Left lung (tissue), 10 donors: ENCODE measurements around the gene TXNDC9. TPM values are rescaled to one million over a fixed set of nuclear protein-coding genes. Genes with fewer than 3 reads are reported as not detected.

Experiments
- ATAC-seq: fragments of 200-7000 bp; cut with Tn5 transposase; one replicate; pipeline ENCODE4 v1.9.1; 2020; ENCODE audit warnings: moderate library complexity
- DNase-seq, 4 donors: peaks; one replicate each; pipeline ENCODE4 v3.0.0-alpha.2; 2013 to 2020
- H3K27ac ChIP-seq, 2 donors: fragments of 200-600 bp; sonication (generic) in 1 of 2; one replicate each; pipeline versions ENCODE4 v1.5.0 to v1.8.0; 2020 to 2021
- H3K27me3 ChIP-seq, 2 donors: fragments of 200-600 bp; sonication (generic) in 1 of 2; one replicate each; pipeline versions ENCODE4 v1.5.0 to v1.8.0; 2020 to 2021
- H3K36me3 ChIP-seq, 2 donors: fragments of 200-600 bp; sonication (generic) in 1 of 2; one replicate each; pipeline versions ENCODE4 v1.5.0 to v1.8.0; 2020 to 2021
- H3K4me1 ChIP-seq, 2 donors: fragments of 200-600 bp; one replicate each; pipeline ENCODE4 v1.8.0; 2021
- H3K4me3 ChIP-seq, 2 donors: fragments of 200-600 bp; sonication (generic) in 1 of 2; one replicate each; pipeline versions ENCODE4 v1.5.0 to v1.8.0; 2020 to 2021; ENCODE audit warnings: mild to moderate bottlenecking in 1 of 2
- H3K9me3 ChIP-seq, 2 donors: fragments of 200-600 bp; sonication (generic) in 1 of 2; one replicate each; pipeline versions ENCODE4 v1.5.0 to v1.8.0; 2020 to 2021
- intact Hi-C, 2 donors: fragments of 100-400 bp; cut with DNase I; formaldehyde crosslinking; loops; one replicate each; pipeline versions ENCODE4 v1.11.2 to v1.14.2; 2022
- polyA plus RNA-seq, 6 donors: library from polyadenylated mRNA; unstranded; fragments of 120-200 nt; gene quantifications; one replicate each; pipeline ENCODE4 v1.2.1, GENCODE V29; 2013; ENCODE audit not compliant: insufficient read length in 6 of 6
- total RNA-seq, 2 donors: library from RNA; stranded (reverse); fragmentation: NEBNext Ultra II Directional; extraction: Animal tissue kit (Norgen Biotek cat#: 25700); gene quantifications; one replicate each; pipeline ENCODE4 v1.2.1, GENCODE V29; 2021
- TF ChIP-seq, protein P1 (sequence below), 2 donors: fragments of 200-600 bp; sonication (generic) in 1 of 2; IDR thresholded peaks; one replicate each; pipeline versions ENCODE4 v1.5.0 to v1.8.0; 2021; ENCODE audit warnings: antibody characterized with exemption in 2 of 2
- donor health status: DM: no; HTN: yes; CAD: no.
- donor health status: DM: no; HTN: no; CAD: no.

TXNDC9 gene
- total and polyA plus RNA-seq, 8 donors, result 27.2 to 43.7 (median 35.7) TPM

DNA sequence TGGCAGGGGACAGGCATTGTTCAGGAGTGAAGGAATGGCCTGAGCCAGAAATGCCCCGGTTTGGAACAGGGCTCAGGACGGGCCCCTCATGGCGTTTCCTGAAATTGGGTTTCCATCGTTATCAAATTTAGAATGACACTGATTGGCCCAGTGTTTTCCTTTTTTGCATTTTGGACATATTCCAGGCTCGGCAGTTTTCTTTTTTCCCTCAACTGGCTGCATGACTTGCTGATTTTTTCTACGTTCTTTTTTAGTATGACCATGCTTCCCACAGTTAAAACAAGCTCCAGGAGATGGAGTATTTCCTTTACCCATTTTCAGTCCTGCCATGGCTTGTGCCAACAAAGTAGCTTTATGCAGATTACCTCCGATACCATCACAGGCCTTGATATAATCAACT lies 60.3 kb downstream of the TXNDC9 start:
- ATAC-seq (no peak), DNase-seq (no peak)
- Histone ChIP-seq H3K9me3 (peaks cover 0 to 20% of the 10 kb centered on the region in 2 donors), H3K36me3 (no peaks in the 10 kb centered on the region), H3K27me3 (no peaks in the 10 kb centered on the region), H3K27ac (no peak overlapping the region), H3K4me1 (no peaks in the 10 kb centered on the region), H3K4me3 (no peak overlapping the region)
- TF ChIP-seq, protein P1, sequence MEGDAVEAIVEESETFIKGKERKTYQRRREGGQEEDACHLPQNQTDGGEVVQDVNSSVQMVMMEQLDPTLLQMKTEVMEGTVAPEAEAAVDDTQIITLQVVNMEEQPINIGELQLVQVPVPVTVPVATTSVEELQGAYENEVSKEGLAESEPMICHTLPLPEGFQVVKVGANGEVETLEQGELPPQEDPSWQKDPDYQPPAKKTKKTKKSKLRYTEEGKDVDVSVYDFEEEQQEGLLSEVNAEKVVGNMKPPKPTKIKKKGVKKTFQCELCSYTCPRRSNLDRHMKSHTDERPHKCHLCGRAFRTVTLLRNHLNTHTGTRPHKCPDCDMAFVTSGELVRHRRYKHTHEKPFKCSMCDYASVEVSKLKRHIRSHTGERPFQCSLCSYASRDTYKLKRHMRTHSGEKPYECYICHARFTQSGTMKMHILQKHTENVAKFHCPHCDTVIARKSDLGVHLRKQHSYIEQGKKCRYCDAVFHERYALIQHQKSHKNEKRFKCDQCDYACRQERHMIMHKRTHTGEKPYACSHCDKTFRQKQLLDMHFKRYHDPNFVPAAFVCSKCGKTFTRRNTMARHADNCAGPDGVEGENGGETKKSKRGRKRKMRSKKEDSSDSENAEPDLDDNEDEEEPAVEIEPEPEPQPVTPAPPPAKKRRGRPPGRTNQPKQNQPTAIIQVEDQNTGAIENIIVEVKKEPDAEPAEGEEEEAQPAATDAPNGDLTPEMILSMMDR (IDR thresholded peaks at IDR 0.05), result no peak
- intact Hi-C loops, result no loop called here

Other genes starting within 250 kb of the TXNDC9 start
- 1 to 10 TPM; 3.4 to 4.0 TPM for gene C2orf15, start 194.6 kb downstream of the TXNDC9 start, total RNA-seq
- 1 to 10 TPM; 7.1 to 8.7 (median 7.6) TPM for gene C2orf15, start 194.6 kb downstream of the TXNDC9 start, polyA plus RNA-seq
- gene TSGA10, start 181.4 kb downstream of the TXNDC9 start, total RNA-seq, result 1 to 10 TPM; 3.7 to 8.4 TPM
- 10 to 100 TPM; 14.5 to 19.8 (median 15.4) TPM for gene TSGA10, start 181.4 kb downstream of the TXNDC9 start, polyA plus RNA-seq
- gene LIPT1, start 181.4 kb downstream of the TXNDC9 start, total RNA-seq, result 1 to 10 TPM; 5.6 to 7.2 TPM
- 10 to 100 TPM; 16.1 to 20.3 (median 17.2) TPM for gene LIPT1, start 181.4 kb downstream of the TXNDC9 start, polyA plus RNA-seq
- gene MITD1, start 155.3 kb downstream of the TXNDC9 start, total RNA-seq, result 10 to 100 TPM; 20.1 to 24.5 TPM
- gene MITD1, start 155.3 kb downstream of the TXNDC9 start, polyA plus RNA-seq, result 10 to 100 TPM; 39.8 to 62.7 (median 49.8) TPM
- 10 to 100 TPM; 19.7 to 21.2 TPM for gene MRPL30, start 155.1 kb downstream of the TXNDC9 start, total RNA-seq
- 10 to 100 TPM; 46.9 to 58.8 (median 52.6) TPM for gene MRPL30, start 155.1 kb downstream of the TXNDC9 start, polyA plus RNA-seq
- not detected for gene LYG2, start 80.7 kb downstream of the TXNDC9 start, total RNA-seq
- under 1 TPM; 0.20 to 0.74 (median 0.57) TPM for gene LYG2, start 80.7 kb downstream of the TXNDC9 start, polyA plus RNA-seq
- gene LYG1, start 35.1 kb downstream of the TXNDC9 start, total RNA-seq, result 1 to 10 TPM in 1 of 2 donors, under 1 TPM in 1; 0.93 to 1.4 TPM
- 1 to 10 TPM; 2.0 to 3.6 (median 2.8) TPM for gene LYG1, start 35.1 kb downstream of the TXNDC9 start, polyA plus RNA-seq
- gene EIF5B, start 1.1 kb upstream of the TXNDC9 start, total RNA-seq, result 10 to 100 TPM; 27.6 to 37.4 TPM
- gene EIF5B, start 1.1 kb upstream of the TXNDC9 start, polyA plus RNA-seq, result 10 to 100 TPM; 54.2 to 66.0 (median 62.9) TPM
- 10 to 100 TPM; 43.7 to 51.1 TPM for gene REV1, start 153.7 kb upstream of the TXNDC9 start, total RNA-seq
- 10 to 100 TPM; 58.2 to 77.9 (median 70.5) TPM for gene REV1, start 153.7 kb upstream of the TXNDC9 start, polyA plus RNA-seq